ENCODE data around the gene CD52. TPM values are rescaled to one million over a fixed set of nuclear protein-coding genes. Genes with fewer than 3 reads are reported as not detected.

The CD52 gene
- total RNA-seq, 4 donors from 2014 or later, result 2.3 to 11.4 (median 9.9) TPM

GRCh38 chr1:26353210-26353859 is 35.6 kb downstream of the CD52 start:
- H3K9me3 ChIP-seq, result no peaks in the 10 kb centered on the region
- H3K4me1 ChIP-seq, result peaks cover 67% of the 10 kb centered on the region
- H3K4me3 ChIP-seq, result peak overlapping the region; percentile 33
- TF ChIP-seq, protein P1, sequence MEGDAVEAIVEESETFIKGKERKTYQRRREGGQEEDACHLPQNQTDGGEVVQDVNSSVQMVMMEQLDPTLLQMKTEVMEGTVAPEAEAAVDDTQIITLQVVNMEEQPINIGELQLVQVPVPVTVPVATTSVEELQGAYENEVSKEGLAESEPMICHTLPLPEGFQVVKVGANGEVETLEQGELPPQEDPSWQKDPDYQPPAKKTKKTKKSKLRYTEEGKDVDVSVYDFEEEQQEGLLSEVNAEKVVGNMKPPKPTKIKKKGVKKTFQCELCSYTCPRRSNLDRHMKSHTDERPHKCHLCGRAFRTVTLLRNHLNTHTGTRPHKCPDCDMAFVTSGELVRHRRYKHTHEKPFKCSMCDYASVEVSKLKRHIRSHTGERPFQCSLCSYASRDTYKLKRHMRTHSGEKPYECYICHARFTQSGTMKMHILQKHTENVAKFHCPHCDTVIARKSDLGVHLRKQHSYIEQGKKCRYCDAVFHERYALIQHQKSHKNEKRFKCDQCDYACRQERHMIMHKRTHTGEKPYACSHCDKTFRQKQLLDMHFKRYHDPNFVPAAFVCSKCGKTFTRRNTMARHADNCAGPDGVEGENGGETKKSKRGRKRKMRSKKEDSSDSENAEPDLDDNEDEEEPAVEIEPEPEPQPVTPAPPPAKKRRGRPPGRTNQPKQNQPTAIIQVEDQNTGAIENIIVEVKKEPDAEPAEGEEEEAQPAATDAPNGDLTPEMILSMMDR (IDR thresholded peaks at IDR 0.05), result no peak
- TF ChIP-seq POLR2AphosphoS5 (IDR thresholded peaks at IDR 0.05), result no peak
- TF ChIP-seq EP300 (IDR thresholded peaks at IDR 0.05), result no peak
- WGBS, result 60% methylated on average over 4 of the region's 4 CpGs
- peaks cover 9% of the 10 kb centered on the region for H3K27me3 ChIP-seq
- peak overlapping the region; percentile 72 for H3K27ac ChIP-seq
- H3K36me3 ChIP-seq, result no peaks in the 10 kb centered on the region
- no peak for DNase-seq (ENCODE audit: low spot score in 2 of 2)

GRCh38 chr1:26353976-26354820 is 36.4 kb downstream of the CD52 start, which contains the start of gene CRYBG2:
Gene CRYBG2, minus strand, starts transcription at chr1:26354130. Its CDS starts 7,473 bp downstream, at chr1:26346657.
- WGBS, result 57% methylated on average over 13 of the region's 21 CpGs
- H3K9me3 ChIP-seq, result no peaks in the 10 kb centered on the region
- H3K36me3 ChIP-seq, result no peaks in the 10 kb centered on the region
- peaks cover 9% of the 10 kb centered on the region for H3K27me3 ChIP-seq
- H3K4me1 ChIP-seq, result peaks cover 71% of the 10 kb centered on the region
- DNase-seq (ENCODE audit: low spot score in 2 of 2), result no peak
- peak within 1 kb of the TSS; percentile 33 for H3K4me3 ChIP-seq
- TF ChIP-seq POLR2AphosphoS5 (IDR thresholded peaks at IDR 0.05), result peak in 1 of 3 donors; percentile 27
- TF ChIP-seq, protein P1 (IDR thresholded peaks at IDR 0.05), result no peak
- peak within 1 kb of the TSS; percentile 72 for H3K27ac ChIP-seq

- H3K27me3 ChIP-seq, result peaks cover 12% of the 10 kb centered on the region
- H3K9me3 ChIP-seq, result no peaks in the 10 kb centered on the region
- no peak overlapping the region for H3K27ac ChIP-seq
- DNase-seq (ENCODE audit: low spot score in 2 of 2), result no peak
- TF ChIP-seq POLR2A (IDR thresholded peaks at IDR 0.05), result no peak
- TF ChIP-seq, protein P1 (IDR thresholded peaks at IDR 0.05), result no peak
- no peak for TF ChIP-seq EP300 (IDR thresholded peaks at IDR 0.05)
- no peak for TF ChIP-seq POLR2AphosphoS5 (IDR thresholded peaks at IDR 0.05)
- no peaks in the 10 kb centered on the region for H3K36me3 ChIP-seq
- peaks cover 77% of the 10 kb centered on the region for H3K4me1 ChIP-seq
- no peak overlapping the region for H3K4me3 ChIP-seq
- 96% methylated on average over 7 of the region's 9 CpGs for WGBS
Measured at GRCh38 chr1:26354972-26355371, 37.2 kb downstream of the CD52 start.

- no peak for TF ChIP-seq EP300 (IDR thresholded peaks at IDR 0.05)
- TF ChIP-seq POLR2AphosphoS5 (IDR thresholded peaks at IDR 0.05), result no peak
- TF ChIP-seq, protein P1 (IDR thresholded peaks at IDR 0.05), result no peak
- no peak for TF ChIP-seq POLR2A (IDR thresholded peaks at IDR 0.05)
- Histone ChIP-seq H3K27me3 (peaks cover 23% of the 10 kb centered on the region), H3K27ac (peak overlapping the region; percentile 59), H3K4me3 (no peak overlapping the region), H3K4me1 (peaks cover 79% of the 10 kb centered on the region), H3K36me3 (no peaks in the 10 kb centered on the region), H3K9me3 (no peaks in the 10 kb centered on the region)
- WGBS, result 88% methylated on average over 5 of the region's 5 CpGs
- no peak for DNase-seq (ENCODE audit: low spot score in 2 of 2)
Measured at GRCh38 chr1:26356106-26356505, 38.3 kb downstream of the CD52 start.

DNA sequence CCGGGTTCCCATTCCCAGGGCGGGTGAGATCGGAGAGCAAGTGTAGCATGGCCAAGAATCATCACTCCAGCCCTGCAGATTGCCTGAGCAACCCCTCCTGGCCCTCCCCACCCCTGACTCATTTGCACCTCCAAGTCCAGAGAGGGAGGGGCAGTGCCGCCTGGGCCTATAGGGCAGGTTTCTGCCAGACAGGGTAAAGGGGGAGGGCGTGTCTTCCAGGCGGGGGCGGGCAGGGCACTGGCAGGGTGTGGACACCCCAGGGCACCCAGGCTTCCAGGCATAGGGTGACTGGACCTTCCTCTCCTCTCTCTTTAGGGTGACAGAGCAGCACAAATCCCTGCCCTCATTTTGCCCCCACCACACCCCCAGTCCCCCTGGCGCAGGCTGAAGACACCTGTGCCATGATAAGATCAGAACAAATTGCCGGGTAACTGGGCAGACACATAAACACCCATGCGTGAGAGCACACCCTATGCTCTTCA is 39.4 kb downstream of the CD52 start:
- WGBS, result 45% methylated on average over 9 of the region's 10 CpGs
- H3K4me3 ChIP-seq, result no peak overlapping the region
- DNase-seq (ENCODE audit: low spot score in 2 of 2), result no peak
- H3K27ac ChIP-seq, result peak overlapping the region; percentile 59
- TF ChIP-seq, protein P1 (IDR thresholded peaks at IDR 0.05), result no peak
- TF ChIP-seq POLR2AphosphoS5 (IDR thresholded peaks at IDR 0.05), result no peak
- TF ChIP-seq EP300 (IDR thresholded peaks at IDR 0.05), result no peak
- TF ChIP-seq POLR2A (IDR thresholded peaks at IDR 0.05), result no peak
- peaks cover 72% of the 10 kb centered on the region for H3K4me1 ChIP-seq
- H3K9me3 ChIP-seq, result no peaks in the 10 kb centered on the region
- H3K36me3 ChIP-seq, result no peaks in the 10 kb centered on the region
- peaks cover 34% of the 10 kb centered on the region for H3K27me3 ChIP-seq

Data from suprapubic skin (tissue), 4 donors.